HG03045 (cell line): ENCODE measurements around the gene GSE1.

Experiments
- ATAC-seq: cut with Tn5 transposase; IDR thresholded peaks from one replicate; pipeline ENCODE4 v1.9.1; 2021; ENCODE audit warnings: mild to moderate bottlenecking, moderate library complexity; ENCODE audit not compliant: unreplicated experiment

The GSE1 gene

GRCh38 chr16:85616607-85617321 lies 3.6 kb downstream of the GSE1 start:
- no peak for ATAC-seq

DNA sequence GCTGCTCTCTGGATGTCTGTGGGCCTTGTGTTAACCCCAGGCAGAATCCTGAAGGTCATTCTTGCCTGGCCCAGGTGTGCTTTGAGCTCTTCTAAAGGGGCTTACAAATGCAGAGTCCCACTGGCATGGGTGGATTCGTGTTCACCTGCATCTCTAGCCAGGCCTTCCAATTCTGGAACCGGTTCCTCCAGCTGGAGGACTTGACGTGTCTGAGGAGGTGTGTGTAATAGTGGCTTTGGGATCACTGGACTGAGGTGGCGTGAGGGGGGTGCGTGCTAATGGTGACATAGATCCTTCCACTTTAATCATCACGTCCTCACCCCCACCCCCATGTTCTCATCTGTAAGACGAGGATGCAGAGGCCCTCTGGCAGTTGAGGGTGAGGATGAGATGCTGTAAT lies 4.8 kb downstream of the GSE1 start:
- ATAC-seq = no peak

DNA sequence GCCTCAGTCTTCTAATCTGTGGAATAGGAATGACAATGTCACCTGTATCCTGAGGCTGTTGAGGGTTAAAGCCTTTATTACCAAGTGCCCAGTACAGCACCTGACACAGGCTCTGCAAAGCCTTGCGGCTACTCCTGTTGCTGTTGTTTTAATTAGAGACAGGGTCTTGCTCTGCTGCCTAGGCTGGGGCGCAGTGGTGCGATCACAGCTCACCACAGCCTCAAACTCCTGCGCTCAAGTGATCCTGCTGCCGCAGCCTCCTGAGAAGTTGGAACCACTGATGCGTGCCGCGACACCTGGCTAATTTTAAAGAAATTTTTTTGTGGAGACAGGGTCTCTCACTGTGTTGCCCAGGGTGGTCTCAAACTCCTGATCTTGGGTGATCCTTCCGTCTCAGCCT lies 5.4 kb downstream of the GSE1 start:
- ATAC-seq = no peak

DNA sequence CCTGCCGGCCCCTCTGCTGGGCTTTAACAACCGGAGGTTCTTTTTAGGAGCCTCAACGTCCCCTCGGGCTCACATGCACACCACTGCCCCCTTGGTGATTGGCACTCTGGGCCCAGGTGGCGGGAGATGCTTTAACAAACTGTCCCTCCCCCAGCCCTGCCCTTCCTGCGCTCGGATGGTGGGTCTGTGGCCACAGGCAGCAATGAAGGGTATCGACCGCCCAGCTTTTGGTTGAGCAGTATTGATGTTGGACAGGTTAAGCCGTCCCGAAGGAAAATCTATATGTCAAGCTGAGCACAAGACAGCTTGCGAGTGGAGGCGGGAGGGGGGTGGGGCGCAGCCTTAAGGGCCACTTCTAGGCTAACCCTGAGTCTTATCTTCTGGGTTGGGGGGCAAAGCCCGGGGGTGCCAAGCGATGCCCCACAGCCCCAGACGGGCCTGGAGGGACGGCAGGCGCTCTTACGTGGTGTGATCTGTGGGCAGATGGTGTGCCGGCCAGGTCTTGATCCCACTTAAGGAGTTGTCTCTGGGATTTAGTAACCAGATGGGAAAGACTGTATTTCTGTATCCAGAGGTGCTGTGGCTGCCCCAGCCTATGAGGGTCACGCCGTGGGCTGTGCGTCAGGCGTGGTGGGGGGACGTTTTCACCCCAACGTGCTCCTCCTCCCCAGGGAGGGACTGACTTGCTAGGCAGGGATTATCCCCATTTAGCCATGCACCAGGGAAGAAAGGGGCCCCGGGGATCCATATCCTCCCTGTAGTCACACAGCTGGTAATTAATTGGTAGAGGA lies 6.2 kb downstream of the GSE1 start:
- no peak for ATAC-seq

GRCh38 chr16:85620374-85620773 lies 7.3 kb downstream of the GSE1 start:
- no peak for ATAC-seq

DNA sequence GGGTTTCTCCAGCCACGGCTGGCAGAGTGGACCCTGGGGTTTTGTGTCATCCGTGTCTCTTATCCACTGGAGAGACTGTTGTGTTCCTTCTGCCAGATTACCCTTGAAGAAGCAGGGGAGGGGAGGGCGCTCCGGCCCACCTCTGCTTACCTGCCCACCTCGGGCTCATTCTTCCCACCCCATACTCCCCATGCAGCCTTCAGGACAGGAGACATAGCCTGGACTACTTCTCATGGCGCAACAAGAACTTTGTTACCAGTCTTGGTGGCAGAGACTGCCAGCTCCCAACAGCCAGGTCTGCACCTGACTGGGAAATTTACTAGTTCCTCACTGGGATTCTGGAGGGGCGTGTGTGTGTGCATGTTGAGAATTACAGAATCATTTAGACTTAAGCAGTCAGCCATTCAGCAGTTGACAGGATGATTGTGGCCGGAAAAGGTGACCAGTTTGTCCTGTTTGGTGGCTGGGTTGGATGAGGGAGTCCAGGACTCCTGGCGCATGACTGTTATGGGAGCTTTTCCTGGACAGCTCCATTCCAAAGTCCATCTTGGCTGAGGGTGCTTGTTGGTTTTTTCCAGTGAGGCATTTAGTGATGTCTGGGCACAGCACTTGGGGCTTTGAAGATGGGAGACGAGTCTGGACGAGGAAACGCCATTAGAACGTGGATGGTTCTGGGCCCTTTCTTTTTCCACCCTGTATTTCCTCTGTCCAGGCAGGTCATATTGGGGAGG lies 8.7 kb downstream of the GSE1 start:
- no peak for ATAC-seq

GRCh38 chr16:85622683-85623082 lies 9.6 kb downstream of the GSE1 start:
- ATAC-seq = no peak

GRCh38 chr16:85623250-85623649 lies 10.1 kb downstream of the GSE1 start:
- ATAC-seq = no peak

- ATAC-seq = no peak
Measured at GRCh38 chr16:85623997-85624601, 11.0 kb downstream of the GSE1 start.

- no peak for ATAC-seq
Measured at GRCh38 chr16:85624646-85625045, 11.5 kb downstream of the GSE1 start.

DNA sequence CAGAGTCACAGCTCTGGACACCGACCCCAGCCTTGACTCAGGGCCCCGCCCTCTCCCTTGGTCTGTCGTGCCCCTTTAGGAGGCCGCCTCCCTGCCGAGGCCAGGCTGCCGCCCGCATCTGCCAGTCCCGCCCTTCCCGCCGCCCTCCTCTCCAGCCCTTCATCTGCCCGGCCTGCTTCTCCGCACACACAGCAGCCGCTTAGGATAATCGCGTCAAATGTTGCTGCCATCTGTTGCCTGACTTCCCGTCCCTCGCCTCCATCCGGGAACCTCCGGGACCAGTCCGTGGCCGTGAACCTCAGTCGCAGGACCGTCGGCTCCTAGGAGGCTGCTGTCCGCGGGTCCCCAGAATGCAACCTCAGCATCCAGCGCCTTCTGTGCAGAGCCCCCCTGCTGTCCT lies 11.9 kb downstream of the GSE1 start:
- ATAC-seq = no peak

- no peak for ATAC-seq
Measured at GRCh38 chr16:85625485-85626117, 12.5 kb downstream of the GSE1 start.

DNA sequence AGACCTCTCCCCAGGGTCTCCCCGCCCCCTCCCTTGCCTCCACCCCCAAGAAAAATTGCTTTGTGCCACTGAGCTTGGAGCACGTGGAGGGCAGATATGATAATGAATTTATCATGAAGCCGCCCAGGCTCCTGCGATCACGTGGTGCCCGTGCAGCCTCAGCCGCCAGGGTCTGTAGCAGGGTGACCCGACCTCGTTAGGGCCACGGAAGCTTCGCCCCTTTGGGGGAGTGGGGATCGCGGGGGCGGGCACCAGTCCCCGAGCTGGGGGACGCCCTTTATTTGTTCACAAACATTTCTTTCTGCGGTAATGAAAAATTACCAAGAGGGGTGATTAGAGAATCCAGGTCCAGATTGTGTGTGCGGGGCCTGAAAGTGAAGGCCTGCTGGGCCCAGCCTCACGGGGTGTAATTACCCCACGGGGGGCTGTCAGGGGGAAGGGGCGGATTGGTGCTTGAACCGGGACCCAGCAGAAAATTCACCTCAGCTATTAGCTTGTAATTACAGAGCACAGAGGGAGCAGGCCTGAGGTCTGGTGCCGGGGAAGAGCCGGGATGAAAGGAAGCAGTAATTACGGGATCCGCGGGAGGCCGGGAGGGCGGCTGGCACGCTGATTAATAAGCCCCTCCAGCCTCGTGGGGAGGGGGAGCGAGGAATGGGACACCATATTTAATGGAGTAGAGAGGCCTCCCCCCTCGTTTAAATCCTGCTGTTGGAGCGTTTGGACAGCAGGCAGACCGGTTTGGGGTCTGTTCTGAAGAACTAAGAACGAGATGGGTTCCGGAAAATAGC lies 13.3 kb downstream of the GSE1 start:
- ATAC-seq = no peak

DNA sequence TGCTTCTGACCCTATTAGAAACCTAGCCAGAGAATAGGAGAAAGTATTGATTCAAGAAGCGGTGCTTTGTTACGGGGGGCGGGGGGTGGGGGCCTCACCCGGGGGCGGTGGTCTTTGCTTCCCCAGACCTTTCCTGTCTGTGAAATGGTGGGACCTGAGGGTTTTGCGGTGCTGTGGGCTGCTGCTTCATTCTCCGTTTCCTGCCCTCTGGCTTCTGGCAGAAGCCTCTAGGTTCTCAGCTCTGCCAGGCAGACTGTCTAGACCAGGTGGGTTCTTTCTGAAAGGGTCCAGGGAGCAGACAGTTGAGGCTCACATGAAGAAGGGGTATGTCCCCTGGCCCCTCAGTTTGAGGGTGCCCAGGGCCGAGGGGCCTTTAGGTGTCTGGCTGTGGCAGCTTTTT lies 14.0 kb downstream of the GSE1 start:
- ATAC-seq = no peak

DNA sequence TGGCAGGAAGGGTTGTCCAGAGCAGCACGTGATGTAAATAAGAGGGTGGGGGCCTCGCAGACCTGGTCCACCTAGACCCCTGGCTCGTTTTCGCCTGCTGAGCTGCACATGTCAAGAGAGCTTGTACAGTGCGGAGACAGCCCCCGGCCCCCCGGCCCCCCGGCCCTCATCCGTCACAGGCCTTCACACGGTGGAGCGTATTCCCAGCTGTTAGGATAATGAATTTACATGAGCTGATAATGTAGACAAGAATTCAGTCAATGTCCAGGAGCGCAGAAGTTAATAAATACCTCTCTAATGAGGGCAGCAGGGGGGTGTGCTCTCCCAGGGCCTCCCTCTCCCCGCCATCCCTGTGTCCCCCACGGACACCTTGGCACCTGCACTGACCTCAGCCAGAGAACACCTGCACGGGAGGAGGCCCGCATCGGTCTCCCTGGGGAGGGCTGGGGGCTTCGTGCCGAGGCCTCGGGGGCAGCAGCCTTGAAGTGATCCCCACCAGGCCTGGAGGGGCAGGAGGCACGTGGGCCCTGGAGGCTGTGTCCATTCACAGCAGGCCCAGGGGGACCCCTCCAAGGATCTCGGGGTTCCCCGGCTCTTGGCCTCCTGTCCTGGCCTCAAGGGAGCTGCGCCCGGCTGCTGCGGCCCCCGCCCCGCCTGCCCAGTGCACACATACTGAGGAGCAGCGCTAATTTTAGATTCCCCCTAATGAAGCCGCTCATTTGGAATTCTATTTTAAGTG lies 14.6 kb downstream of the GSE1 start:
- no peak for ATAC-seq

GRCh38 chr16:85628265-85628556 lies 15.1 kb downstream of the GSE1 start:
- no peak for ATAC-seq

DNA sequence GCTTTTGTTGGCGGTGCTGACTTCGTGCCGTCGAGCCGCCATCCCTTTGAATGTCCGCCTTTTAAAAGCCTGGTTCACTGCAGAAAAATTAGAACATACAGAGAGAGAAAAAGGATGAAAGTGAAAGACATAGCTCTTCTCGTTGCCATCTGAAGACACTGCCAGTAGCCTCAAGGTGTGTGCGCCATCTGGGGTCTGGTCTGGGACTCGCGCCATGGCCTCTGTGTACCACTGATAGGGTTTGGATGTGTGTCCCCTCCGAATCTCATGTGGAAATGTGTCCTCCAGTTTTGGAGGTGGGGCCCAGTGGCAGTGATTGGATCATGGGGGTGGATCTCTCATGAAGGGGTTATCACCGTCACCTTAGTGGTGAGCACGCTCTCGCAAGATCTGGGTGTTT lies 15.5 kb downstream of the GSE1 start:
- no peak for ATAC-seq

DNA sequence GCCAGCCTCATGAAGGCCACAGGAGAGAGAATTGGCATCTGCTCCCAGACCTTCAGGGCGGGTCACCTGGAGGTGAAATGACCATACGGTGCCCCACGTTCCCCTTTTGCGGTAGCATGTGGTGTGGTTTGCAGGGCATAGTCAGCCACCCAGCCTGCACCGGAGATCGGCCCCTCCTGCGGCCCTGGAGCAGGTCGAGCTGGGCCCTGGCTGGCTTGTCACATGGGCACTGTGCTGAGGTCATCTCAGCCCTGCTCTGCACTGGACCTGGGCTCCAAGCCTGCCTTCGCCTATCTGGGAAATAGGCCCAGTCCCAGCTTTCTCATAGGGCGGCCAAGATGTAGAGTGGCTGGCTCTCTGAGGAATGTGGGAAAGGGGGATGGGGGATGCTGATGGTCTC lies 16.2 kb downstream of the GSE1 start:
- no peak for ATAC-seq

DNA sequence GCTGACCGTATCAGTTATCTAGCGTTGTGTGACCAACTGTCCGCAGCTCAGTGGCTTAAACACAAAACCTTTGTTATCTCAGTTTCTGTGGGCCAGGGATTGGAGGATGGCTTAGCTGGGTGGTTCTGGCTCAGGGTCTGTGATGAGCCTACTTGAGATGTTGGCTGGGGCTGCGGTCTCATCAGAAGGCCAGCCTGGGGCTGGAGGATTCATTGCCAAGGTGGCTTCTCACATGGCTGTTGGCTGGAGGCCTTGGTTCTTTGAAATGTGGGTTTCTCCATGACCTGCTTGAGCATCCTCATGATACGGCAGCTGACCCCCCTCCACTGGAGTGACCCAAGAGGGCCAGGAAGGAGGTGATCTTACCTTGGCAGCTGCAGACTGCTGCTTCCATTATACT lies 16.7 kb downstream of the GSE1 start:
- ATAC-seq = no peak

DNA sequence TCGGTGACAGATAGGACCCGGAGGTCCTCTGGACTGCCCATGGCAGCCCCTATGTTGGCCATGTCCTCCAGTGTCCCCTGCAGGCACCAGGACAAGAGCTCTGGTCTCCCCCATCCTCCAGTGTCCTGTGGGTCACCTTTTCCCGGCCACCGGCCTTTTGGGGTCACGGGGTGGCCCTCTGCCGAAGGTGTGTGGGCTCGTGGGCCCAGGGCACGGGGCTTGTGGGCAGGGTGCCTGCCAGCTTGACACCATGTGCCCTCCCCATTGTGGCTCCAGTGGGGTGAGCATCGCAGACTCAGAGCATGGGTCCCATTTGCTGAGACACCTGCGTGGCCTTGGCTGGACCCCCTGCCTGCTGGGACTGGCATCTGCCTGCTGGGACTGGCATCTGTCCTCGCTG lies 18.1 kb downstream of the GSE1 start:
- ATAC-seq = no peak
